Measurements from ENCODE around the gene SH3RF3.

The SH3RF3 gene

DNA sequence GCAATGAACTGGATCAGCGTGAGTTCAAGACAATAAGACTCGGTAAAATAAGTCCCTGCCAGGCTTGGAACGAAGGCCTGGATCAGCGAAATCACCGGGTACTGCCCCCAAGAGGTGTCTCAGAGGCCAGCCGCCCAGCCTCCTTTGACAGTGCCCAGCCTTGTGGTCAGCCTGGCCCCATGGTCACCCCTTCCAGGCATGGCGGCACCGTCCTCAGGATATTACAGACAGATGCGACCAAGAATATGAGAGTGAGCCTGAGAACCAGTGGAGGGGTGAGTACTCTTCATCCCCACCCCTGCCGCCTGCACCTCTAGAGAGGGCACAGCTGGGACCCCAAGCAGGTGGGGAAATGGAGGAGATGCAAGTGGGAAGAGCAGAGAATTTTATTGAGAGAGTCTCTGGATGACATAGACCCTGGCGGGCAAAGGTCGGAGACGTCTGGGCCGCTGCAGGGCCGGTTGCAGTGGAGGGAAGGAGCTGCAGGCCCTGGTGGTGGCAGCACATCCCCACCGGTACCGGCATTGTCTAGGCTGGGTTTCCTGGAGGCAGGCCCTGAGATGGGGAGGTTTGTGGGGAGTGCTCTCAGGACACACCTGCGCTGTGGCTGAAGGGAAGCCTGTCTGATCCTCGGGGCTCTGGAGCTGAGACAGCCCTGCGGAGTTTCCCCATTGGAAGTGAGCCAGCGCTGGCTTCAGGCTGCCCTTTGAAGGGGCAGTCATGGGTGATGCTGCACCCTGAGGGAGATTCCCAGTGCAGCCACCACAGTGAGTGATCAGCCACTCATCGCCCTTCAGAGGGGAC is 294.8 kb downstream of the SH3RF3 start:
- DNase-seq, result no peak

DNA sequence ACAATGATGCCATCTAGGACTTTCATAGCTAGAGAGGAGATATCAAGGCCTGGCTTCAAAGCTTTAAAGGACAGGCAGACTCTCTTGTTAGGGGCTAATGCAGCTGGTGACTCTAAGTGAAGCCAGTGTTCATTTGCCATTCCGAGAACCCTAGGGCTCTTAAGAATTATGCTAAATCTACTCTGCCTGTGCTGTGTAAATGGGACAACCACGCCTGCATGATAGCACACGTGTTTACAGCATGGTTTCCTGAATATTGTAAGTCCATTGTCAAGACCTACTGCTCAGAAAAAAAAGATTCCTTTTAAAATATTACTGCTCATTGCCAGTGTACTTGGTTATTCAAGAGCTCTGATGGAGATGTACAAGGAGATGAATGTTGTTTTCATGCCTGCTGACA is 296.4 kb downstream of the SH3RF3 start:
- no peak for DNase-seq

- no peak for DNase-seq
These were observed 298.7 kb downstream of the SH3RF3 start for GRCh38 chr2:109427661-109428091.

DNA sequence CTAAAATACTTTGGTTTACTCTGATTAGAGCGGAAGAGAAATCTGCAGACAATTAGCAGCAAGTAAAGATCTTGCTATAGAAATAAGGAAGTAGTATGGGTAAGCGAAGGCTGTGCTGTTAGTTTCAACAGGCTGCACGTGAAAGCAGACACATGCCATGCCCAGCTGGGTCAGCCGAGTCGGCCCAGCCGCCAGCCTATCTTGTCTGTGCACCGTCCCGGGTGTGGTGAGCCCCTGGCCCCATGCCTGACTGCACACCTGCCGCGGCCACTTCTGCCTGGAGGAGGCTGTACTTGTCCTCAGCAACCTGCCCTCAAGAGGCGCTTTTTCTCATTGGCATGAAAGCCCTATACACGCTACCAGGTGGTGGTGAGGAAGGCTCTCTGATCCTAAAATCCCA is 299.3 kb downstream of the SH3RF3 start:
- no peak for DNase-seq

- no peak for DNase-seq
These were observed 300.0 kb downstream of the SH3RF3 start for GRCh38 chr2:109428841-109429566.

- DNase-seq, result no peak
These were observed 300.7 kb downstream of the SH3RF3 start for GRCh38 chr2:109429567-109430328.

GRCh38 chr2:109430329-109430636 is 301.3 kb downstream of the SH3RF3 start:
- DNase-seq, result no peak

DNA sequence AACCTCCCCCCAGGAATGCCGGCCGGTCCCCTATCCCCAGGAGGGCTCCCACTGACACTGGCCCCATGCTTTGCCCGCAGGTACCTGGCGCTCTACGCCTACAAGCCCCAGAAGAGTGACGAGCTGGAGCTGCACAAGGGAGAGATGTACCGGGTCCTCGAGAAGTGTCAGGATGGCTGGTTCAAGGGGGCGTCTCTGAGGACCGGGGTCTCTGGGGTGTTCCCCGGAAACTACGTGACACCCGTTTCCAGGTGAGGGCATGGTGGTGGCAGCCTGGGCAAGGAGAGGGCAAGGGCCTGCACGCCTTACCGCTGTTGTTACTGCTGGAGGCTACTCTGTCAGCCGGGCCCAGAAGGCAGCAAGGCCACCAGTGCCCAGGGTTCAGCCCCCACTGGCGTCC is 303.4 kb downstream of the SH3RF3 start:
- DNase-seq, result no peak

GRCh38 chr2:109433486-109433885 is 304.5 kb downstream of the SH3RF3 start:
- no peak for DNase-seq

DNA sequence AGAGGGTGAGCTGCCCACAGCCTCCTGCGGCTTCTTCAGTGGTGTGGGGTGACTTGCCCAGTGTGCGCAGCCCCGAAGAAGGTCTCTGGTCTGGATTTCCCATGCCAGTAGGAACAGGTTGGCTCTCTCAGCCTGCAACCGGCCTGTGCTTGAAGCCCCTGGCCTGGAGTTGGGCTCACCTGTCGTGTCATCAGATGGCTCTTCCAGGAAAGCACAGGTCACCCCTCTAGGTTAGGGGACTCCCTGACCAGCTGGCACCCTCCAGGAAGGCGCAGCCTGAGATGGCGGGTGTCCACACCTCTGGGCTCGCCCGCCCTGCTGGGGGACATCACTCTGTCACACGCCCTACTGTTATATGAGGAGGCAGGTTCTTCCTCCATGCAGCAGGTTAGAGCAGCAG is 304.9 kb downstream of the SH3RF3 start:
- DNase-seq, result no peak

DNA sequence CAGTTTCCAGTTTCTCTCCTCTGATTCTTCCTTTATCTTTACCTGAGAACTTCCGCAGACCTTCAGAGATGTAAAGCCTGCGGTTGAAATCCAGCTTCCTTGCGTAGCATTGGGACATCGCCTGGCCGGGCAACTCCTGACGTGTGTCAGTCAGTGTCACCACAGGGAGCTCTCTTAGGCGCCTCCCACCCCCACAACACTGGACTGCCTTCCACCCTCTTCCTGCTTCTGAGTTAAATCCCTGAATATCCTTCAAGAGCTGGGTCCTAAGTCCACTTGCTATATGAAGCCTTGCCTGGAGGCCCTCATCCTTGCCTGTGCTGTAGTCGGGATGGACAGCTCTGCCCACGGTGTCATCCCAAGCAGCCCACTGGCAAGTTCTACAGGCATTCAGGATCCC is 305.3 kb downstream of the SH3RF3 start:
- no peak for DNase-seq

DNA sequence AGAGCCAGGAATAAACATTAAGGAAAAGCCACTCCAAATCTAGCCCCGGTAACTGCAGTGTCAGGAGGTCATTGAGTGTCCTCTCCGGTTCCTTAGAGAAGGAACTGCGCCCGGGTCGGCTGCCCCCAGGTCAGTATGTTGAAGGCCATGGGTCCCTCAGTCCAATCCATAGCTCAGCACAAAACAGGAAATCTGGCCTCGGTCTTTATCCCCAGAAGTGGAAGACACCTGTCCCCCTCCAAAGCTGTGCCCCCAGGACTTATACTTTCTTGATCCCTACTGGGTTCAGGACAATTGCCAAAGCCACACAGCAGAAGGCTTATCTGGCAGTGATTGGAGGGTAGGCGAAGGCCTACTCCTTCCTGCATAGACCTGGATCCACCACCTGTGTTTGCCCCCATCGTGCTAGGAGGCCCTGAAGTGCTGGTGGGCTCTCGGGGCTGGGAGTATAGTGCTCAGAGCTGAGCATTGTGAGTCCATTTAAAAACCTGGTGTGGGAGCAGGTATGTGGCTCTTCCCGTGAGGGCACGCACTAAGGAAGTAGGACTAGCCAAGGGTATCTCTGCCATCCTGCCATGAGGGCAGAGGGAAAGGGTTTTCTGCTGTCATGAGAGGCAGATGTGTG is 306.2 kb downstream of the SH3RF3 start:
- DNase-seq, result no peak

DNA sequence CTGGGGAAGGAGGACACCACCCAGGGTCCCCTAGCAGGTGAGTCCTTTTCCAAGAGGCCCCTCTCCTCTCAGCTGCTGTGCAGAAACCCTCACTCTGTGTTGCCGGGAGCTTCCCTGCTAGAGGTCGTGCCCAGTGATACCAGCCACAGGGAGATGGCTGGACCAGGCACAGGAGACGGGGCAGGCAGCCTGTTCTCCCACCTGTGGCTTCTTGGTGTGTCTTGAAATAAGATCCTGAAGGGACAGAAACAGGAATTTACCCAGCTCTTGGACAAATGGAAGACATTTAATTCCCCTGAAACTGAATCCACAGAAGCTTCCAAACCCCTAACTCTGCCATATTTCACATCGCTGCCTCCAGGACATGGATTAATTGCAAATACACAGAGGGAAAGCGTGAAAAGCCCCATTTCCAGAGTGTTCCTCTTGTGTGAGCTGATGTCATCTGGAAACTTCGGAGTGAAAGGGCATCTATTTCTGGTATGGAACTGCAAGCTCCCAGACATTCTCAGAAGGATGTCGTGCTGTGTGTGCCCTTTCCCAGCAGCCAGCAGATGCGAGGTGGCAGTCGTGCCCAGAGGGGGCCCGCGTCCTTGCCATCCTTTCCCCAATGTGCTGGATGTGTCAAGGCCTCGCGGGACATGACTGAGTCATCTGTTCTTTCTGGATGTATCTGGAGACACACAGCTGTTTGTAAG is 307.0 kb downstream of the SH3RF3 start:
- DNase-seq, result no peak

DNA sequence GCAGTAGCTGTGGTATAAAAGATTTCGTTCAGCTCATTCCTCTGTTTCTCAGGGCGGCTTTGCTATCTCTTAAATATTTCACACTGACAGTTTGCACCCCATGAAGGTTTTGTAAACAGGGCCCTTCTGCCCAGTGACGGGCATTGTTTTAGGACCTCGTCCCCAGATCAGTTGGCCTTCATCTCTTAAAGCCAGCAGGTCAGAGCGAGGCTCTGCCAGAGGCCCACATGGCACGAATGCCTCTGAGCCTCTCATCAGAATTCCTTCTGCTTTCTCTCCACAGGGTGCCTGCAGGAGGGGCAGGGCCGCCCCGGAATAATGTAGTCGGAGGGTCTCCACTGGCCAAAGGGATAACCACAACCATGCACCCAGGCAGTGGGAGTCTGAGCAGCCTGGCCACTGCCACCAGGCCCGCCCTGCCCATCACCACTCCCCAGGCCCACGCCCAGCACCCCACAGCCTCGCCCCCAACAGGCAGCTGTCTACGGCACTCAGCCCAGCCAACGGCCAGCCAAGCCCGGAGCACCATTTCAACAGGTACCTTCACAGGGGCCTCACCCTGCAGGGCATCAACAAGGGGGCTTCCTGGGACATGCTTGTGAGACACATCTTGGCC is 307.7 kb downstream of the SH3RF3 start:
- DNase-seq, result no peak

DNA sequence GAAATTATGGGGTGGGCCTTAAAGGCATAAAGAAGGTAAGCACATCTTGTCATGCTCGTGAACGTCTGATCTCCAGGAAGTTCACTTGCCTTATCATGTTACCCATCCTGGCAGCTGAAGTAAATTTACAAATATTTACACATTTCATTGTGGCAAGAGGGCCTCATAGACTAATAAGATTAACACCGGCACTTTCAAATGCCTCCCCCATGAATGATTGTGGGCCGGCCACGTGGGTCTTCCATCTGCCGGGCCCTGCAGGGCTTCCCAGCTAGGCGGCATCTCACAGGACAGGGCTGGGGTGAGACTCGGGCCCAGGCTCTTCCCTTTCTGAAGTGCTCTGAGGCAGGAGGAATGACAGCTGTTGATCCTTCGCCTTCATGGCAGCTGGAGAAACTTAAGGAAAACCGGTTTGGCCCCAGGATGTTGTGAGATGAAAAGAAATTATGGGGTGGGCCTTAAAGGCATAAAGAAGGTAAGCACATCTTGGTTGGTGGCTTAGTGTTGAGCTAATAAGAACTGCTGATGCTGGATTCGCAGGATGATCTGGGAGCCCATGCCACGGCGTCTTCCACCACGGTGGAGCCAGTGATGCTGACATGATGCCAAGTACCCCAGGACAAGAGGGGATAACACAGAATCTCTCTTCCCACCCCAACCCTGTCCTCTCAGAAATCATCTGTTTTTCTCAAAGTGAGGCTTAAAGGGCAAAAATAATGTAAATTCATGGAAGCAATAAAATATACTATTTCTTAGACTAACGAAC is 308.5 kb downstream of the SH3RF3 start:
- DNase-seq, result no peak

GRCh38 chr2:109438146-109438545 is 309.1 kb downstream of the SH3RF3 start:
- no peak for DNase-seq

DNA sequence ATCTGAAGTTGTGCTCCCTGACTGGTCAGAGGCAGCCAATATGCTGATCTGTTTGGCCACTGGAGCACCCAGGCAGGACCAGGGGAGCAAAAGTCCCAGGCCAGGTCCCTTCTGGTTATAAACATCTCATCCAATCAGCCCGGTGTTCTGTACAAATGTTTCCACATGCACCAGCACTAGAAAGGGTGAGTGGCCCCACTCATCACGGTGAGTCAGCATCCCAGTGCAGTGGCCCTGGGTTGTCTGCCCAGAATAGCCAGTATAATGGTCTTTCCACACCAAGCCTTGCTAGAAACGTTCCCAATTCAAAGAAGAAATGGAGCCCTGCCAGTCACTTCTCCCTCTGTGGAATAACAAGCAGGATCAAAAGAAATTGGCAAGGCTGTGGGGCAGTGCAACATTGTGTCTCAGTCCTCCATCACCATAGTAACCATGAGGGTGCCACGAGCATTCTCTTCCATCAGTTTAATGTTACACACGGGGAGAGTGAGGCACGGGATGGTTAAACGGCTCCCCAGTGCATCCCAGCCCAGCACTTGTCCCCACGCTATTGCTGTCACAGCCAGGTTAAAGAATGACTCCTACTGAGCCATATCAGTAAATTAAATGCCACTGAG is 309.9 kb downstream of the SH3RF3 start:
- no peak for DNase-seq

DNA sequence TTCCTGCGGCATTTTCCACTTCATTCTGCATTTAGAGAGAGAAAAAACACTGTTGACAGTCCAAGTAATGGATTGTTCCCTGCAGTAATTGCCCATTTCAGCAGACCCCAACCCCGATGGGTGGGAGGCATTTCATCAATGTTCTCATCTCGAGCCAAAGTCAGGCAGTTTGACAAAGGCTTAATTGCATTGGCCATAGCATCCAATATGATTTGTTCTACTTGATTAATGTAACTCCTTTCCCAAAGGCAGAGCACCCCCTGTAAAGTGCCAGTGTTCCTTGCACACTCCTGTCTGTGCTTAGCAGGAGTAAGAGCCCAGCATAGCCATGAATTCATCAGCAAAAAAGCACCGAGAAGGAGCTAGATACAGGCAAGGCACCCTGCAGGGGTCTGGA is 310.4 kb downstream of the SH3RF3 start:
- DNase-seq, result no peak

DNA sequence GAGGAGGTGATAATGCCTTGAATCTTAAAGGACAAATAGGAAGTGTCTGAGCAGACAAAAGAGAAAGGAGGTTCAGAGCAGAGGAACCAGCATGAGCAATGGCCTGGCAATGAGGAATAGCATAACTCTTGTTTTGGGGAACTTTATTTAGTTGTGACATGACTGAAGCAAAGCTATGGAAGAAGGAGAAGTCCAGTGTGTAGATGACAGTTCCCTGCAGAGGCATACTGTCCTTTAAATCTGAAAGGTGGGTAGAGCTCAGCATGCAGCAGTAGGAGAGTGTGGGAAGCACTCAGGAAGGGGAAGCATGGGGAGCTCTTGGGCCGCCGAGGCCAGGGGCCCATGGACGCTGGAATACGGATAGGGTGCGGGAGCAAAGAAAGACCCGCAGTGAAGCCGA is 311.0 kb downstream of the SH3RF3 start:
- DNase-seq, result no peak

GRCh38 chr2:109440499-109441156 is 311.6 kb downstream of the SH3RF3 start:
- no peak for DNase-seq

Measured in stimulated activated naive CD4-positive, alpha-beta T cell treated with Interleukin-2 at 50 U/mL for 16 hours (primary cell).